H9 (cell line): ENCODE measurements around the gene UTS2B. TPM values are rescaled to one million over a fixed set of nuclear protein-coding genes. Genes with fewer than 3 reads are reported as not detected.

Experiments used
- DNase-seq: peaks from one replicate; pipeline ENCODE4 v3.0.0-alpha.2; 2017
- H2AFZ ChIP-seq: one replicate; pipeline ENCODE4 v1.6.1; 2013; ENCODE audit warnings: mild to moderate bottlenecking, low read length, control low read depth, moderate library complexity
- H2AK5ac ChIP-seq: 2 replicates; pipeline ENCODE4 v1.6.1; 2013; ENCODE audit warnings: low read length, control low read depth, mixed read lengths; ENCODE audit not compliant: insufficient read length
- H2BK120ac ChIP-seq: one replicate; pipeline ENCODE4 v1.6.1; 2013; ENCODE audit warnings: low read depth, mild to moderate bottlenecking, low read length, control low read depth, inconsistent platforms; ENCODE audit not compliant: poor library complexity, severe bottlenecking
- H2BK12ac ChIP-seq: 2 replicates; pipeline ENCODE4 v1.6.1; 2013; ENCODE audit warnings: low read length, control low read depth, mixed read lengths, low read depth; ENCODE audit not compliant: insufficient read length
- H2BK15ac ChIP-seq: 2 replicates; pipeline ENCODE4 v1.6.1; 2013; ENCODE audit warnings: low read depth, low read length, control low read depth
- H2BK20ac ChIP-seq: one replicate; pipeline ENCODE4 v1.6.1; 2013; ENCODE audit warnings: low read depth, mild to moderate bottlenecking, low read length, control low read depth, inconsistent platforms; ENCODE audit not compliant: poor library complexity, severe bottlenecking
- H2BK5ac ChIP-seq: 2 replicates; pipeline ENCODE4 v1.6.1; 2013; ENCODE audit warnings: low read length, control low read depth, mixed read lengths; ENCODE audit not compliant: insufficient read length
- H3K14ac ChIP-seq: 2 replicates; pipeline ENCODE4 v1.6.1; 2013; ENCODE audit warnings: low read length, control low read depth; ENCODE audit not compliant: insufficient read depth
- H3K18ac ChIP-seq: 2 replicates; pipeline ENCODE4 v1.6.1; 2013; ENCODE audit warnings: low read depth, mild to moderate bottlenecking, mixed read lengths, low read length, control low read depth; ENCODE audit not compliant: insufficient read length
- H3K23ac ChIP-seq: 2 replicates; pipeline ENCODE4 v1.6.1; 2013; ENCODE audit warnings: low read length, control low read depth, mixed read lengths, low read depth; ENCODE audit not compliant: insufficient read length
- H3K23me2 ChIP-seq: 2 replicates; pipeline ENCODE4 v1.6.1; 2013; ENCODE audit warnings: low read depth, mild to moderate bottlenecking, mixed read lengths, low read length, control low read depth; ENCODE audit not compliant: insufficient read length, poor library complexity, severe bottlenecking
- H3K27ac ChIP-seq: 2 replicates; pipeline ENCODE4 v1.5.1; 2013; ENCODE audit warnings: low read length, control low read depth, mixed read lengths, low read depth; ENCODE audit not compliant: insufficient read length
- H3K27me3 ChIP-seq: 2 replicates; pipeline ENCODE4 v1.6.1; 2013; ENCODE audit warnings: low read length, control low read depth, inconsistent platforms; ENCODE audit not compliant: insufficient read depth
- H3K4ac ChIP-seq: 2 replicates; pipeline ENCODE4 v1.6.1; 2013; ENCODE audit warnings: low read depth, mild to moderate bottlenecking, control low read depth, inconsistent platforms, low read length, moderate library complexity
- H3K4me1 ChIP-seq: 2 replicates; pipeline ENCODE4 v1.6.1; 2013; ENCODE audit warnings: low read length, control low read depth, inconsistent platforms; ENCODE audit not compliant: insufficient read depth
- H3K4me2 ChIP-seq: 2 replicates; pipeline ENCODE4 v1.6.1; 2013; ENCODE audit warnings: low read length, control low read depth, mixed read lengths; ENCODE audit not compliant: insufficient read length, insufficient read depth
- H3K56ac ChIP-seq: 2 replicates; pipeline ENCODE4 v1.6.1; 2013; ENCODE audit warnings: low read depth, mild to moderate bottlenecking, mixed read lengths, low read length, control low read depth; ENCODE audit not compliant: insufficient read length
- H3K79me1 ChIP-seq: 2 replicates; pipeline ENCODE4 v1.6.1; 2013; ENCODE audit warnings: low read depth, mild to moderate bottlenecking, moderate library complexity, low read length, control low read depth, inconsistent platforms; ENCODE audit not compliant: insufficient read depth, poor library complexity, severe bottlenecking
- H3K79me2 ChIP-seq: 2 replicates; pipeline ENCODE4 v1.6.1; 2013; ENCODE audit warnings: low read length, control low read depth, inconsistent platforms; ENCODE audit not compliant: insufficient read depth
- H3K9ac ChIP-seq: 2 replicates; pipeline ENCODE4 v1.6.1; 2013; ENCODE audit warnings: low read length, control low read depth, mixed read lengths; ENCODE audit not compliant: insufficient read length; ENCODE audit errors: extremely low read depth
- H3K9me3 ChIP-seq: one replicate; pipeline ENCODE4 v1.6.1; 2013; ENCODE audit warnings: low read depth, low read length, inconsistent platforms; ENCODE audit not compliant: control insufficient read depth
- H3T11ph ChIP-seq: one replicate; pipeline ENCODE4 v1.6.1; 2013; ENCODE audit warnings: mild to moderate bottlenecking, low read length, control low read depth, inconsistent platforms
- H4K20me1 ChIP-seq: one replicate; pipeline ENCODE4 v1.6.1; 2013; ENCODE audit not compliant: control insufficient read depth, insufficient read length, insufficient read depth
- H4K5ac ChIP-seq: 2 replicates; pipeline ENCODE4 v1.6.1; 2013; ENCODE audit warnings: low read depth, mild to moderate bottlenecking, mixed read lengths, low read length, control low read depth; ENCODE audit not compliant: insufficient read length
- H4K8ac ChIP-seq: replicated peaks from 2 replicates; pipeline ENCODE4 v1.6.1; 2013; ENCODE audit warnings: low read length, control low read depth, mixed read lengths, low read depth; ENCODE audit not compliant: insufficient read length
- H4K91ac ChIP-seq: 2 replicates; pipeline ENCODE4 v1.6.1; 2013; ENCODE audit warnings: low read depth, mild to moderate bottlenecking, moderate library complexity, mixed read lengths, low read length, control low read depth; ENCODE audit not compliant: insufficient read length
- H3K27ac Mint-ChIP-seq, 3 experiments: 2 replicates in 2 of 3; 3 replicates in 1 of 3; pipeline ENCODE4 v1.8.0; 2020 to 2021; ENCODE audit warnings: mixed read lengths in 3 of 3, mild to moderate bottlenecking in 1 of 3, moderate library complexity in 1 of 3
- H3K27me3 Mint-ChIP-seq: 2 replicates; pipeline ENCODE4 v1.8.0; 2021; ENCODE audit warnings: low read depth, mild to moderate bottlenecking, moderate library complexity, mixed read lengths
- H3K36me3 Mint-ChIP-seq, 3 experiments: 2 replicates in 2 of 3; 3 replicates in 1 of 3; pipeline ENCODE4 v1.8.0; 2020 to 2021; ENCODE audit warnings: low read depth in 3 of 3, mixed read lengths in 3 of 3; ENCODE audit not compliant: insufficient read depth in 1 of 3
- H3K4me1 Mint-ChIP-seq, 2 experiments: 2 replicates each; pipeline ENCODE4 v1.8.0; 2020; ENCODE audit warnings: mixed read lengths in 2 of 2
- H3K4me3 Mint-ChIP-seq, 2 experiments: 2 replicates in 1 of 2; 3 replicates in 1 of 2; pipeline ENCODE4 v1.8.0; 2020 to 2021; ENCODE audit warnings: mild to moderate bottlenecking in 2 of 2, mixed read lengths in 2 of 2, moderate library complexity in 1 of 2
- H3K9me3 Mint-ChIP-seq, 2 experiments: 2 replicates in 1 of 2; 3 replicates in 1 of 2; pipeline ENCODE4 v1.8.0; 2020; ENCODE audit warnings: mild to moderate bottlenecking in 2 of 2, mixed read lengths in 2 of 2, moderate library complexity in 1 of 2
- WGBS: extraction: QIAGEN DNeasy Blood & Tissue Kit; methylation state at CpG from one replicate; pipeline ENCODE4 v1.1.7; 2013; ENCODE audit warnings: missing lambda C conversion rate, low lambda C conversion rate, mixed read lengths; ENCODE audit not compliant: insufficient read length; ENCODE audit errors: extremely low coverage; 5-methylcytosine and 5-hydroxymethylcytosine counted together
- total RNA-seq: library from RNA; stranded (reverse); gene quantifications from 2 replicates; pipeline ENCODE4 v1.2.1, GENCODE V29; 2021
- TF ChIP-seq, protein P1 (sequence below): fragments of 200-600 bp; sonication (generic); conservative IDR thresholded peaks from 3 replicates; pipeline ENCODE4 v1.8.0; 2021; ENCODE audit warnings: antibody characterized with exemption, mild to moderate bottlenecking

The UTS2B gene
- total RNA-seq, 1 experiment from 2014 or later = 0.09 TPM

DNA sequence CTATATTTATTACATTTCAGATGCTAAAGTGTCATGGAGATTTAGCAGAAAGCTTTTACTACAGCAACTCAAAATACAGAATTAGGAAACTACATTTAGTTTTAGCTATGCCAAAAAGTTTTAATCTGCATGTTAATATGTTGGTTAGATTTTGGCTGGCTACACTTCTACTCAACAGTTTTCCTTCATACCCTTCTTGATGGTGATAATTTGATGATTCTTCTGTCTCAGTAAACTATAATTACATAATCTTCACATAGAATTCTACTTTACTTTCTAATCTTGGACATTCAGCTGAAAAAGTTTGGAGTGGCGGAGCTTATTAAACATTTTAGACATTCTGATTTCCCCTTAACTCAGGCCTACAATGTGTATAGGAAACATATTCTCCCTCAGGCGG is 10.0 kb upstream of the UTS2B start:
- TF ChIP-seq, protein P1, sequence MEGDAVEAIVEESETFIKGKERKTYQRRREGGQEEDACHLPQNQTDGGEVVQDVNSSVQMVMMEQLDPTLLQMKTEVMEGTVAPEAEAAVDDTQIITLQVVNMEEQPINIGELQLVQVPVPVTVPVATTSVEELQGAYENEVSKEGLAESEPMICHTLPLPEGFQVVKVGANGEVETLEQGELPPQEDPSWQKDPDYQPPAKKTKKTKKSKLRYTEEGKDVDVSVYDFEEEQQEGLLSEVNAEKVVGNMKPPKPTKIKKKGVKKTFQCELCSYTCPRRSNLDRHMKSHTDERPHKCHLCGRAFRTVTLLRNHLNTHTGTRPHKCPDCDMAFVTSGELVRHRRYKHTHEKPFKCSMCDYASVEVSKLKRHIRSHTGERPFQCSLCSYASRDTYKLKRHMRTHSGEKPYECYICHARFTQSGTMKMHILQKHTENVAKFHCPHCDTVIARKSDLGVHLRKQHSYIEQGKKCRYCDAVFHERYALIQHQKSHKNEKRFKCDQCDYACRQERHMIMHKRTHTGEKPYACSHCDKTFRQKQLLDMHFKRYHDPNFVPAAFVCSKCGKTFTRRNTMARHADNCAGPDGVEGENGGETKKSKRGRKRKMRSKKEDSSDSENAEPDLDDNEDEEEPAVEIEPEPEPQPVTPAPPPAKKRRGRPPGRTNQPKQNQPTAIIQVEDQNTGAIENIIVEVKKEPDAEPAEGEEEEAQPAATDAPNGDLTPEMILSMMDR = no peak
- H3K79me2 ChIP-seq = no peaks in the 10 kb centered on the region
- H3K18ac ChIP-seq = no peak overlapping the region
- no peak overlapping the region for H3K9ac ChIP-seq
- H3K56ac ChIP-seq = no peak overlapping the region
- Mint-ChIP-seq H3K4me1 (peaks cover 5 to 6% of the 10 kb centered on the region in 2 experiments; a peak in 2 of 4 replicates), H3K4me3 (no peak overlapping the region), H3K27ac (no peak overlapping the region), H3K9me3 (no peaks in the 10 kb centered on the region), H3K36me3 (no peaks in the 10 kb centered on the region), H3K27me3 (no peaks in the 10 kb centered on the region)
- DNase-seq = no peak
- H2BK15ac ChIP-seq = no peak overlapping the region
- no peaks in the 10 kb centered on the region for H3K27me3 ChIP-seq
- WGBS = no CpG with 5 or more reads among the region's 2 CpGs
- H2AK5ac ChIP-seq = no peak overlapping the region
- no peak overlapping the region for H2BK20ac ChIP-seq
- H3K4ac ChIP-seq = no peak overlapping the region
- H2AFZ ChIP-seq = no peak overlapping the region
- no peaks in the 10 kb centered on the region for H3K9me3 ChIP-seq
- H3T11ph ChIP-seq = no peak overlapping the region
- H3K27ac ChIP-seq = no peak overlapping the region
- H2BK5ac ChIP-seq = no peak overlapping the region
- no peak overlapping the region for H2BK12ac ChIP-seq
- no peaks in the 10 kb centered on the region for H3K23me2 ChIP-seq
- H3K23ac ChIP-seq = no peak overlapping the region
- no peaks in the 10 kb centered on the region for H3K4me1 ChIP-seq
- no peak overlapping the region for H4K8ac ChIP-seq
- H4K91ac ChIP-seq = no peak overlapping the region
- no peak overlapping the region for H4K5ac ChIP-seq
- H2BK120ac ChIP-seq = no peak overlapping the region
- H3K79me1 ChIP-seq = no peaks in the 10 kb centered on the region
- H4K20me1 ChIP-seq = no peaks in the 10 kb centered on the region
- no peak overlapping the region for H3K4me2 ChIP-seq
- H3K14ac ChIP-seq = no peak overlapping the region
